Stimulated activated CD8-positive, alpha-beta memory T cell treated with anti-CD3 and anti-CD28 coated beads, Interleukin-12 subunit alpha, Interleukin-12 subunit beta, amount 100 ng/mL, for 4 hours (primary cell): ENCODE data around the gene PRPH.
A peak's percentile ranks its signal among the peaks of the same experiment; 100 is the strongest.
"Not testable (repeated sequence)": the region's sequence is repeated elsewhere in the genome, so short reads cannot be mapped to it uniquely, and the experiment has no call there.

ENCODE experiments used
- DNase-seq: peaks from one replicate; pipeline ENCODE4 v3.0.0-alpha.2; 2020; ENCODE audit warnings: low read depth

The PRPH gene

GRCh38 chr12:49301760-49302159, 6.8 kb downstream of the PRPH start:
- DNase-seq, result no peak

GRCh38 chr12:49304161-49304560, 9.2 kb downstream of the PRPH start:
- DNase-seq, result no peak

GRCh38 chr12:49305762-49306510, 11.0 kb downstream of the PRPH start:
- DNase-seq, result no peak

- DNase-seq, result no peak
Measured at GRCh38 chr12:49309386-49309785, 14.4 kb downstream of the PRPH start.

GRCh38 chr12:49310451-49311000, 15.6 kb downstream of the PRPH start:
- not testable (repeated sequence) for DNase-seq

- DNase-seq, result no peak
Measured at GRCh38 chr12:49314811-49315210, 19.9 kb downstream of the PRPH start.

GRCh38 chr12:49317118-49317517, 22.2 kb downstream of the PRPH start:
- not testable (repeated sequence) for DNase-seq

- not testable (repeated sequence) for DNase-seq
Measured at GRCh38 chr12:49320411-49321103, 25.6 kb downstream of the PRPH start.

- no peak for DNase-seq
Measured at GRCh38 chr12:49322367-49322707, 27.4 kb downstream of the PRPH start.

- peak; percentile 91 for DNase-seq
Measured at GRCh38 chr12:49322708-49323523, 28.0 kb downstream of the PRPH start, which contains the start of gene TROAP. Gene TROAP, plus strand, starts transcription at chr12:49323255. Its CDS starts 354 bp downstream, at chr12:49323609.

- no peak for DNase-seq
Measured at GRCh38 chr12:49323524-49324097, 28.7 kb downstream of the PRPH start.

GRCh38 chr12:49325606-49326005, 30.7 kb downstream of the PRPH start:
- no peak for DNase-seq

- no peak for DNase-seq
Measured at GRCh38 chr12:49327368-49327767, 32.4 kb downstream of the PRPH start.

- no peak for DNase-seq
Measured at GRCh38 chr12:49327887-49328286, 32.9 kb downstream of the PRPH start.

- DNase-seq, result no peak
Measured at GRCh38 chr12:49328816-49329215, 33.9 kb downstream of the PRPH start.

GRCh38 chr12:49330032-49330619, 35.2 kb downstream of the PRPH start:
- no peak for DNase-seq

GRCh38 chr12:49330631-49331379, 35.9 kb downstream of the PRPH start:
- no peak for DNase-seq

- DNase-seq, result no peak
Measured at GRCh38 chr12:49331380-49332222, 36.7 kb downstream of the PRPH start.

- DNase-seq, result no peak
Measured at GRCh38 chr12:49332441-49332861, 37.5 kb downstream of the PRPH start.

GRCh38 chr12:49332891-49333371, 38.0 kb downstream of the PRPH start:
- DNase-seq, result no peak
